ENCODE results near the gene ZMPSTE24. TPM values are rescaled to one million over a fixed set of nuclear protein-coding genes. Genes with fewer than 3 reads are reported as not detected.

Gene ZMPSTE24
- total RNA-seq, 1 donor from 2014 or later, result 35.6 TPM

- Mint-ChIP-seq H3K9me3 (no peaks in the 10 kb centered on the region), H3K27ac (ENCODE audit: unreplicated experiment) (peak overlapping the region; percentile 99), H3K27me3 (ENCODE audit: low read depth) (no peaks in the 10 kb centered on the region), H3K4me3 (peak overlapping the region; percentile 96), H3K36me3 (ENCODE audit: low read depth) (peaks cover 8% of the 10 kb centered on the region), H3K4me1 (peaks cover 20% of the 10 kb centered on the region)
- no peak for TF ChIP-seq CTCF (conservative IDR thresholded peaks at IDR 0.05)
- no peak for DNase-seq (ENCODE audit: low read depth, low spot score)
Observed at GRCh38 chr1:40258445-40258769, 371 bp downstream of the ZMPSTE24 start.

- Mint-ChIP-seq H3K9me3 (no peaks in the 10 kb centered on the region), H3K27ac (ENCODE audit: unreplicated experiment) (no peak overlapping the region), H3K4me3 (no peak overlapping the region), H3K4me1 (no peaks in the 10 kb centered on the region), H3K27me3 (ENCODE audit: low read depth) (no peaks in the 10 kb centered on the region), H3K36me3 (ENCODE audit: low read depth) (peaks cover 10% of the 10 kb centered on the region)
- TF ChIP-seq CTCF (conservative IDR thresholded peaks at IDR 0.05), result no peak
- DNase-seq (ENCODE audit: low read depth, low spot score), result no peak
Observed at GRCh38 chr1:40264354-40264781, 6.3 kb downstream of the ZMPSTE24 start.

GRCh38 chr1:40265298-40265697, 7.3 kb downstream of the ZMPSTE24 start:
- Mint-ChIP-seq H3K9me3 (no peaks in the 10 kb centered on the region), H3K27me3 (ENCODE audit: low read depth) (no peaks in the 10 kb centered on the region), H3K4me3 (no peak overlapping the region), H3K36me3 (ENCODE audit: low read depth) (peaks cover 12% of the 10 kb centered on the region), H3K27ac (ENCODE audit: unreplicated experiment) (no peak overlapping the region), H3K4me1 (no peaks in the 10 kb centered on the region)
- no peak for TF ChIP-seq CTCF (conservative IDR thresholded peaks at IDR 0.05)
- no peak for DNase-seq (ENCODE audit: low read depth, low spot score)

GRCh38 chr1:40265919-40266318, 7.9 kb downstream of the ZMPSTE24 start:
- H3K4me3 Mint-ChIP-seq, result no peak overlapping the region
- H3K27ac Mint-ChIP-seq (ENCODE audit: unreplicated experiment), result no peak overlapping the region
- no peak for DNase-seq (ENCODE audit: low read depth, low spot score)
- H3K27me3 Mint-ChIP-seq (ENCODE audit: low read depth), result no peaks in the 10 kb centered on the region
- peaks cover 12% of the 10 kb centered on the region for H3K36me3 Mint-ChIP-seq (ENCODE audit: low read depth)
- no peaks in the 10 kb centered on the region for H3K4me1 Mint-ChIP-seq
- no peak for TF ChIP-seq CTCF (conservative IDR thresholded peaks at IDR 0.05)
- H3K9me3 Mint-ChIP-seq, result no peaks in the 10 kb centered on the region

GRCh38 chr1:40266786-40267535, 8.9 kb downstream of the ZMPSTE24 start:
- TF ChIP-seq CTCF (conservative IDR thresholded peaks at IDR 0.05), result no peak
- Mint-ChIP-seq H3K27me3 (ENCODE audit: low read depth) (no peaks in the 10 kb centered on the region), H3K27ac (ENCODE audit: unreplicated experiment) (peak overlapping the region; percentile 71), H3K9me3 (no peaks in the 10 kb centered on the region), H3K36me3 (ENCODE audit: low read depth) (peaks cover 11% of the 10 kb centered on the region), H3K4me1 (no peaks in the 10 kb centered on the region), H3K4me3 (no peak overlapping the region)
- DNase-seq (ENCODE audit: low read depth, low spot score), result no peak

Data from neural crest cell (in vitro differentiated cells).